MM.1S (cell line): Measurements from ENCODE around the gene TBC1D2.

Source experiments
- EZH2 ChIP-seq: fragments of 300-600 bp; sonication (generic); optimal IDR thresholded peaks from 2 replicates; pipeline ENCODE3; 2017; ENCODE audit warnings: low read depth, mild to moderate bottlenecking, antibody characterized with exemption, low read length, mixed read lengths
- TF ChIP-seq, protein P1 (sequence below): fragments of 300-600 bp; sonication (generic); IDR thresholded peaks from 2 replicates; pipeline ENCODE4 v1.5.1; 2016; ENCODE audit warnings: antibody characterized with exemption, low read length, mixed read lengths

DNA sequence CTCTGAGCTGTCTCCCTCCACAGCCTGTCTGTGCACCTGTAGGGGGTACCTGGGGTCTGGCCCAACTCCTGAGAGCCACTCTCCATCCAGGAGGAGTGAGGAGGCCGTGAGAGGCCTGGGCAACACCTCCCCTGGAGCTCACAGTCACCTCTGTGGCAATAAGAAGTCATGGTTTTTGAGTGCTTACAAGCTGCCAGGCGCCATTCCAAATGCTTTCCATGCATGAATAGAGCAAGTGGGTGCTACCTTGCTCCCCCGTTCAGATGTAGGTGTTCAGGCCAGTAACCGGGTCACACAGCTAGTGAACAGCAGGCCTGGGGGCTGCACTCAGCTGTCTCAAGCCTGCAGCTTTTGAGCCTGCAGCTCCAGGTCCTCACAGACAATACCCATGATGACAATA is 93.6 kb downstream of the TBC1D2 start:
- TF ChIP-seq, protein P1, sequence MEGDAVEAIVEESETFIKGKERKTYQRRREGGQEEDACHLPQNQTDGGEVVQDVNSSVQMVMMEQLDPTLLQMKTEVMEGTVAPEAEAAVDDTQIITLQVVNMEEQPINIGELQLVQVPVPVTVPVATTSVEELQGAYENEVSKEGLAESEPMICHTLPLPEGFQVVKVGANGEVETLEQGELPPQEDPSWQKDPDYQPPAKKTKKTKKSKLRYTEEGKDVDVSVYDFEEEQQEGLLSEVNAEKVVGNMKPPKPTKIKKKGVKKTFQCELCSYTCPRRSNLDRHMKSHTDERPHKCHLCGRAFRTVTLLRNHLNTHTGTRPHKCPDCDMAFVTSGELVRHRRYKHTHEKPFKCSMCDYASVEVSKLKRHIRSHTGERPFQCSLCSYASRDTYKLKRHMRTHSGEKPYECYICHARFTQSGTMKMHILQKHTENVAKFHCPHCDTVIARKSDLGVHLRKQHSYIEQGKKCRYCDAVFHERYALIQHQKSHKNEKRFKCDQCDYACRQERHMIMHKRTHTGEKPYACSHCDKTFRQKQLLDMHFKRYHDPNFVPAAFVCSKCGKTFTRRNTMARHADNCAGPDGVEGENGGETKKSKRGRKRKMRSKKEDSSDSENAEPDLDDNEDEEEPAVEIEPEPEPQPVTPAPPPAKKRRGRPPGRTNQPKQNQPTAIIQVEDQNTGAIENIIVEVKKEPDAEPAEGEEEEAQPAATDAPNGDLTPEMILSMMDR: no peak
- TF ChIP-seq EZH2: no peak
